SK-N-SH treated with all-trans-retinoic acid at 6 μM for 48 hours (cell line): ENCODE results near the gene SP140L.

ENCODE experiments used
- POU6F1 ChIP-seq: fragments of 250-450 bp; sonication (Bioruptor Pico); IDR thresholded peaks from 2 replicates; pipeline ENCODE4 v1.8.0; 2021; ENCODE audit warnings: low read depth, mild to moderate bottlenecking, moderate library complexity, borderline replicate concordance
- TF ChIP-seq, protein P1 (sequence below): fragments of 250-450 bp; sonication (Bioruptor Pico); IDR thresholded peaks from 2 replicates; pipeline ENCODE4 v1.5.0; 2020; ENCODE audit warnings: mild to moderate bottlenecking, moderate library complexity

GRCh38 chr2:230312638-230313037 is 14.4 kb upstream of the SP140L start:
- TF ChIP-seq, protein P1, sequence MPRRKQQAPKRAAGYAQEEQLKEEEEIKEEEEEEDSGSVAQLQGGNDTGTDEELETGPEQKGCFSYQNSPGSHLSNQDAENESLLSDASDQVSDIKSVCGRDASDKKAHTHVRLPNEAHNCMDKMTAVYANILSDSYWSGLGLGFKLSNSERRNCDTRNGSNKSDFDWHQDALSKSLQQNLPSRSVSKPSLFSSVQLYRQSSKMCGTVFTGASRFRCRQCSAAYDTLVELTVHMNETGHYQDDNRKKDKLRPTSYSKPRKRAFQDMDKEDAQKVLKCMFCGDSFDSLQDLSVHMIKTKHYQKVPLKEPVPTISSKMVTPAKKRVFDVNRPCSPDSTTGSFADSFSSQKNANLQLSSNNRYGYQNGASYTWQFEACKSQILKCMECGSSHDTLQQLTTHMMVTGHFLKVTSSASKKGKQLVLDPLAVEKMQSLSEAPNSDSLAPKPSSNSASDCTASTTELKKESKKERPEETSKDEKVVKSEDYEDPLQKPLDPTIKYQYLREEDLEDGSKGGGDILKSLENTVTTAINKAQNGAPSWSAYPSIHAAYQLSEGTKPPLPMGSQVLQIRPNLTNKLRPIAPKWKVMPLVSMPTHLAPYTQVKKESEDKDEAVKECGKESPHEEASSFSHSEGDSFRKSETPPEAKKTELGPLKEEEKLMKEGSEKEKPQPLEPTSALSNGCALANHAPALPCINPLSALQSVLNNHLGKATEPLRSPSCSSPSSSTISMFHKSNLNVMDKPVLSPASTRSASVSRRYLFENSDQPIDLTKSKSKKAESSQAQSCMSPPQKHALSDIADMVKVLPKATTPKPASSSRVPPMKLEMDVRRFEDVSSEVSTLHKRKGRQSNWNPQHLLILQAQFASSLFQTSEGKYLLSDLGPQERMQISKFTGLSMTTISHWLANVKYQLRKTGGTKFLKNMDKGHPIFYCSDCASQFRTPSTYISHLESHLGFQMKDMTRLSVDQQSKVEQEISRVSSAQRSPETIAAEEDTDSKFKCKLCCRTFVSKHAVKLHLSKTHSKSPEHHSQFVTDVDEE (CRISPR knock-in tag) = no peak
- TF ChIP-seq POU6F1 (CRISPR knock-in tag) = no peak
